ENCODE measurements around the gene ATP5F1C. TPM values are rescaled to one million over a fixed set of nuclear protein-coding genes. Genes with fewer than 3 reads are reported as not detected.

Gene ATP5F1C
- total RNA-seq, 4 donors from 2014 or later = 148 to 233 (median 216) TPM

GRCh38 chr10:7846591-7846990, 58.6 kb downstream of the ATP5F1C start:
- H3K4me3 ChIP-seq (ENCODE audit: low read depth, poor library complexity, severe bottlenecking) = no peak overlapping the region
- 45 to 52% methylated on average over 1 of the region's 1 CpG for WGBS, 2 donors
- intact Hi-C loops (cut with DNase I; ENCODE audit: low total_unique reads) = no loop called here
- TF ChIP-seq POLR2A (IDR thresholded peaks at IDR 0.05) = no peak
- TF ChIP-seq, protein P1, sequence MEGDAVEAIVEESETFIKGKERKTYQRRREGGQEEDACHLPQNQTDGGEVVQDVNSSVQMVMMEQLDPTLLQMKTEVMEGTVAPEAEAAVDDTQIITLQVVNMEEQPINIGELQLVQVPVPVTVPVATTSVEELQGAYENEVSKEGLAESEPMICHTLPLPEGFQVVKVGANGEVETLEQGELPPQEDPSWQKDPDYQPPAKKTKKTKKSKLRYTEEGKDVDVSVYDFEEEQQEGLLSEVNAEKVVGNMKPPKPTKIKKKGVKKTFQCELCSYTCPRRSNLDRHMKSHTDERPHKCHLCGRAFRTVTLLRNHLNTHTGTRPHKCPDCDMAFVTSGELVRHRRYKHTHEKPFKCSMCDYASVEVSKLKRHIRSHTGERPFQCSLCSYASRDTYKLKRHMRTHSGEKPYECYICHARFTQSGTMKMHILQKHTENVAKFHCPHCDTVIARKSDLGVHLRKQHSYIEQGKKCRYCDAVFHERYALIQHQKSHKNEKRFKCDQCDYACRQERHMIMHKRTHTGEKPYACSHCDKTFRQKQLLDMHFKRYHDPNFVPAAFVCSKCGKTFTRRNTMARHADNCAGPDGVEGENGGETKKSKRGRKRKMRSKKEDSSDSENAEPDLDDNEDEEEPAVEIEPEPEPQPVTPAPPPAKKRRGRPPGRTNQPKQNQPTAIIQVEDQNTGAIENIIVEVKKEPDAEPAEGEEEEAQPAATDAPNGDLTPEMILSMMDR (IDR thresholded peaks at IDR 0.05) = no peak
- DNase-seq (ENCODE audit: low spot score in 2 of 2) = no peak

DNA sequence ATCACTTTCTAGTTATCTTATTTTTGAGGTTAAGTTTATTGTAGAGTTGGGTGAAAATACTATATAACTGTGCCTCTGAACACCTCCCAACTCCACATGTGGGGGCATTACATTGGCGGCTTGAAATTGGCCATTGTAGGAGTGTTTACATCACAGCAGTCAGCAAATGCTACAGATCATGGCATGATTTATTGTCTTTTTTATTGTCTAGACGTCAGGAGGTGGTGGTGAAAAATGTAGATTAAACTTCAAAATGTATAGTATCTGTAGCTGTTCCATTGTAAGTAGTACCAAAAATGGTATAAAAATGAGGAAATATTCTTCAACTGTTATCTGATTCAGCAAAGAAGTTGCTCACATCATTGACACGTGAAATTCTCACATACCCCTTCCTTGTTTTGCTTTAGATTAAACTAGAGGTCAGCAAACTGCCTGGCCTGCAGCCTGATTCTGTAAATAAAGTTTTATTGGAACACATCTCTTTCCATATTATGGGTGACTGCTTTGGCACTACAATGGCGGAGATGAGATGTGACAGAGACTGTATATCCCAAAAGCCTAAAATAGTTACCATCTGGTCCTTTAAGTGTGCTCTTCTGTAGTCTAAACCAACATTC, 65.4 kb downstream of the ATP5F1C start:
- intact Hi-C loops (cut with DNase I; ENCODE audit: low total_unique reads) = no loop called here
- no peak for DNase-seq (ENCODE audit: low spot score in 2 of 2)
- WGBS, 2 donors = 85 to 90% methylated on average over 4 of the region's 4 CpGs
- H3K4me3 ChIP-seq (ENCODE audit: low read depth, poor library complexity, severe bottlenecking) = no peak overlapping the region
- TF ChIP-seq, protein P1 (IDR thresholded peaks at IDR 0.05) = no peak
- no peak for TF ChIP-seq POLR2A (IDR thresholded peaks at IDR 0.05)

GRCh38 chr10:7853890-7854289, 65.9 kb downstream of the ATP5F1C start:
- intact Hi-C loops (cut with DNase I; ENCODE audit: low total_unique reads) = no loop called here
- 92 to 95% methylated on average over 3 of the region's 3 CpGs for WGBS, 2 donors
- TF ChIP-seq, protein P1 (IDR thresholded peaks at IDR 0.05) = no peak
- TF ChIP-seq POLR2A (IDR thresholded peaks at IDR 0.05) = no peak
- no peak for DNase-seq (ENCODE audit: low spot score in 2 of 2)
- no peak overlapping the region for H3K4me3 ChIP-seq (ENCODE audit: low read depth, poor library complexity, severe bottlenecking)

GRCh38 chr10:7855205-7855604, 67.2 kb downstream of the ATP5F1C start:
- H3K4me3 ChIP-seq (ENCODE audit: low read depth, poor library complexity, severe bottlenecking) = no peak overlapping the region
- intact Hi-C loops (cut with DNase I; ENCODE audit: low total_unique reads) = no loop called here
- DNase-seq (ENCODE audit: low spot score in 2 of 2) = no peak

GRCh38 chr10:7856678-7857077, 68.7 kb downstream of the ATP5F1C start:
- no peak overlapping the region for H3K4me3 ChIP-seq (ENCODE audit: low read depth, poor library complexity, severe bottlenecking)
- WGBS, 2 donors = 40 to 55% methylated on average over 4 of the region's 4 CpGs
- DNase-seq (ENCODE audit: low spot score in 2 of 2) = no peak
- TF ChIP-seq, protein P1 (IDR thresholded peaks at IDR 0.05) = no peak
- no peak for TF ChIP-seq POLR2A (IDR thresholded peaks at IDR 0.05)
- intact Hi-C loops (cut with DNase I; ENCODE audit: low total_unique reads) = no loop called here

More at GRCh38 chr10:7855205-7855604, 67.2 kb downstream of the ATP5F1C start:
- TF ChIP-seq, protein P1 (IDR thresholded peaks at IDR 0.05) = no peak
- no peak for TF ChIP-seq POLR2A (IDR thresholded peaks at IDR 0.05)
- WGBS, 2 donors = 92 to 94% methylated on average over 4 of the region's 4 CpGs

DNA sequence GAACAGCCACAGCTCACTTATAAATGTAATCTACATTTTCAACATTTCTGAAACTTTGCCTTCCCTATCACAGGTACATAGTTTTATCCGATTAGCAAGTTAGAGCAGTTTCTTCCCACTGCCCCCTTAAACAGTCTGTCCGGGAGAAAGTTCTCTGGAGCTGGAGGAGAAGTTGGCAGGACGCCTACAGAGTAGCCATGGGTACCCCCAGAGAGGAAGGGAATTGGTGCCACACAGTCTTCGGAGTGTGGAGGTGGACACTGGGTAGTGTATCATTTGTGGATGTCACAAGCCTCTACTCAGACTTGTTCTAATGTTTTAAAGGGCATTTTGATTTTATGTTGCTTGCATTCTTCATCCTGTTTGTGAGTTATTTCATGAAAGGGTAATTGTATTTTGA, 69.3 kb downstream of the ATP5F1C start:
- WGBS, 2 donors = 68 to 74% methylated on average over 4 of the region's 4 CpGs
- no peak for DNase-seq (ENCODE audit: low spot score in 2 of 2)
- TF ChIP-seq, protein P1 (IDR thresholded peaks at IDR 0.05) = no peak
- TF ChIP-seq POLR2A (IDR thresholded peaks at IDR 0.05) = no peak
- intact Hi-C loops (cut with DNase I; ENCODE audit: low total_unique reads) = no loop called here
- H3K4me3 ChIP-seq (ENCODE audit: low read depth, poor library complexity, severe bottlenecking) = no peak overlapping the region
